ENCODE measurements around the gene NT5M.

NT5M gene

GRCh38 chr17:17355426-17355825 lies 52.3 kb downstream of the NT5M start:
- DNase-seq = peak in 1 of 2 experiments; percentile 31

GRCh38 chr17:17356149-17356930 lies 53.2 kb downstream of the NT5M start:
- DNase-seq = peak; percentile 17 to 73

- DNase-seq = no peak
Measured at GRCh38 chr17:17356931-17357270, 53.7 kb downstream of the NT5M start.

DNA sequence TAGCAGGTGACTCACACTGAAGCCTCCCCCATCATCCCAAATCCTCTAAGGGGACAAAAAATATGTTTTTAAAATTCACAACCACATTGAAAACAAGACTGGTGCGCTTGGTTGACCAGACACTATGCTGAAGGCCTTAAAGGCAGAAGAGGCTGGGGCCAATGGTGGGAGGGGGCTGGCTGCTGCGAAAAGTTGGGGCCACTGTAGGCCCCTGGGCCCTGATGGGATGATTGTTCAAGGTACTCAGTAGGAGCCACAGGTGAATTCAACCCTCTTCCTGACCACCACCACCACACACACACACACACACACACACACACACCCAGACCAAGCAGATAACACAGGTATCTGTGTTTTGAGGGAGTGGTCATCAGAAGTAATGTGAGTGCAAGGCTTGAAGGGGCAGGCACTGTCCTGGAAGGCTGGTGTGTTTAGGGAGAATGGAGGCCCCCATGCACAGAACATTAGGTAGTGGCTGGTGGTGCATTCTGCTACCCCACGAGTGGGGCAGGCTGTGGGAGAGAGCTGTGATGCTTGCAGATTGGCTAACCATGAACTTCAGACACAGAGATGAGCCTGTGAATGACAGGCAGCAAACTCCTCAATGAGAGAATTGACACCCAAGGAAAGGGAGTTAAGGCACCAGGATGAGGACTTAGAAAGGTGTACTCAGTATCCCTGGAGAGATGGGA lies 55.0 kb downstream of the NT5M start:
- no peak for DNase-seq

GRCh38 chr17:17358866-17359265 lies 55.7 kb downstream of the NT5M start:
- no peak for DNase-seq

GRCh38 chr17:17359271-17359670 lies 56.1 kb downstream of the NT5M start:
- no peak for DNase-seq

GRCh38 chr17:17360087-17360730 lies 57.0 kb downstream of the NT5M start:
- DNase-seq = no peak

GRCh38 chr17:17361543-17361866 lies 58.3 kb downstream of the NT5M start:
- no peak for DNase-seq

DNA sequence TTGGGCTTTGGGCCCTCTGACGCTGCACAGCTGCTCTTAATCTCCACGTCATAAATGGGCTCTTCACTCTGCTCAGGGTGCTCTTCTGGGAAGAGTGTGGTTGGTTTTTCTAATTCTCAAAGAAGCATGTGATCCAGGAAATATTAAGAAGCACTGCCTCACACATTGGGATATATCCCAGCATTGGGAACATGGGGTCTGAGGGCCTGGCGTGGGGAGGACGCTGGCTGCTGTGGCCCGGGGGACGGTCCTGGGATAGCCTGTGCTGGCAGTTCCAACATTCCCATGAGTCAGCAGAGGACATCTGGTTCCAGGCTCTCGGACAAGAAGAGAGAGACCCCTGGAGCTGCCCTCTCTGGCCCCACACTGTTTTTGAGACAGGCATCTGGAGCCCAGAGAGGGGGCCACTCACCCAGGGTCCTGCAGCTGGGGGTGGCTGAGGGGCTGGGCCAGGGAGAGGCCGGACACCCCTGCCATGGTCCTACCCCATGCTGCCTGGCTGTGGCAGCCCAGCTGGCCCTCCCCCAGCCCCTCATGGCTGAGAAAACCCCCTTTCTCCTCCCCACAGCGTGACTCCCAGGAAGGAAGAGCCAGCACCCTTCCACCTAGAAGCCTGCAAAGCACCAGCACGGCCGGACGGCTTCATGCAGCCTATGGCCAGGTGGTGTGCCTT lies 58.8 kb downstream of the NT5M start:
- no peak for DNase-seq

GRCh38 chr17:17362540-17362930 lies 59.4 kb downstream of the NT5M start:
- no peak for DNase-seq

DNA sequence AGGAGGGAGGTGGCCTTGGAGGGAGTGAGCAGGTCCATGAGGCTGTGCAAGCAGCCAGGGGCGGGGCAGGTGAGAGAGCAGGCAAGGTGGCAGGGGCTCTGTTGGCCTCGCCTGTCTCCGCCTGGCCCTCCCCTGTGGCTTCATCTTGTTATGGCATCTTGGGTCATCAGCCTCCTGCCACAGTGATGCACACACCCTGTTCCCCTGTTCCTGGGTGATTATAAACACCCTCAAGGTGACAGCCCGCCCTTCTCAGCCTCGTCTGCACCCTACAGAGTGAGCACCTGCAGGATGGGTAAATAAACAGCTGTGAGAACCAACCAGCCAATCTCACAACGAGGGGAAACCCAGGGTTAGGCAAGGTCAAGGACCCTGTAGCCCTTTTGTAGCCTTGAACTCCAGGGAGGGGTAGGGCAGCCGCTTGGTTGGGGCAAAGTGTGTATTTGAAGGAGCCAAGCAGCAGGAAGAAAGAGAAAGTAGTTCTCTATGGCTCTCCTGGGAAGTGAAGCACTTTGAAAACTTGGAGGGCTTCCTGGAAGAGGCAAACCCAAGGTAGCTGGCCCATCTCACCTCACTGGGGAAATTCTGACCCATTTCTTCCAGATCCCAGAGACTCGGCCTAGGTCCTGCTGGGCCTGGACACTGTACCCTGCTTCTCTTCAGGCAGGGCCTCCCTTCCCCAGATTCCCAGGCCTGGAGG lies 60.6 kb downstream of the NT5M start:
- no peak for DNase-seq

DNA sequence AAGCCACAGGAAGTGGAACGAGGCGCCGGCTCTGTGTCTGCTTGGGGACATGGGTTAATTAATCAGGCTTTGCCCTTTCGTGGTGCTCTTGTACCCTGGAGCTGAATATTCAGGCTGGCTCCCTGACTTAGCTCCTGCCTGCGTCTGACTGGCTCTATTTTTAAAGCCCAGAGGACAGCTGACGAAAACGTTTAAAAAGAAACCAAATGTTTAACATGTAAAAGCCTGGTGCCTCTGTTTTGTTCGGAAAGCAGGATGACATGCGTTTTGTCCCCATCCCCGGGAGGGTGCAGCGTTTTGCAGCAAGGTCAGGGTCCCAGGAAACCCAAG lies 61.1 kb downstream of the NT5M start:
- DNase-seq = no peak

DNA sequence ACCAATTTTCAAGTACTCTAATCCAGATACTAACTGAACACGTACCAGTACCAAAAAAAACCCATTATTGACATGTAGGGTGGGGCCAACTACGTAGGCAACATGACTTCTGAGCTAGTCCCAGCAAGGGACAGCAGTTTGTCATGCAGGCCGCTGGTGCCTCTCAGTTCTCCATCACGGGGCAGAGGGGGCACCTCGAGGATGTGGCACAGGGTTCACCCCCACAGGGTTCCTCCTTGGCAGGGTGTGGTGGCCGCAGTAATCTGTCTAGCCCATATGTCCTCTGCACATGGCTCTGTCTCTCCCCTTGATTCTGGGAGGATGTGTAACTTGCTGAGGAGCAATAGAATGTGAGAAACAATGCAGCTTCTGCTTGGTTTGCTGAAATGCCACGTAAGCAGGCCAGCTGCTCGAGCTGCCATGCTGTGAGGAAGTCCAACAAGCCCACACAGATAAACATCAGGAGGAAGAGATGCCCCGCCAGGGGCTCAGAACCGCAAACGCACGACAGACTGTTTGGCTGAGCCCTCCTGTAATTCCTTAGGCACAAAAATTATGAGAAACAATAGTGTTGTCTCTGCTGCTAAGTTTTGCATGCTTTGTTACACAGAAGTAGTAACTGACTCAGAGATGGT lies 62.4 kb downstream of the NT5M start:
- DNase-seq = no peak

DNA sequence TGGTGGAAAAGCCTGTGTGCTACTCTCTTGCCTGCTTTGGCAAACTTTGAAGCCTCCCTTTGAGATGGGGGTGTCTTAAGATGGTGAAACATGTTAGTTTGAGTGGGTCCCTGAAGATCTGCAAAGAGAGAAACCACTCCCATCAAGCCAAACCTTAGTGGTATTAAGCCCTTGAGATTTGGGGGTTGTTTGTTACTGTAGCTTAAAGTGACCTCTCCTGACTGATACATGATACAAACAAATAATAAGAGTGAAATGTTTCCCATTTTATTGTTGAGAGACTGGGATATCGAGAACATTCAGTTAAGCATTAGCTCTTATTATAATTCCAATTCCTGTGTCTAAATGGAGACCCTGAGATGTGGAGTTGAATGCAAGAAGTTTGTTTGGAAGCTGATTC lies 63.1 kb downstream of the NT5M start:
- no peak for DNase-seq

DNA sequence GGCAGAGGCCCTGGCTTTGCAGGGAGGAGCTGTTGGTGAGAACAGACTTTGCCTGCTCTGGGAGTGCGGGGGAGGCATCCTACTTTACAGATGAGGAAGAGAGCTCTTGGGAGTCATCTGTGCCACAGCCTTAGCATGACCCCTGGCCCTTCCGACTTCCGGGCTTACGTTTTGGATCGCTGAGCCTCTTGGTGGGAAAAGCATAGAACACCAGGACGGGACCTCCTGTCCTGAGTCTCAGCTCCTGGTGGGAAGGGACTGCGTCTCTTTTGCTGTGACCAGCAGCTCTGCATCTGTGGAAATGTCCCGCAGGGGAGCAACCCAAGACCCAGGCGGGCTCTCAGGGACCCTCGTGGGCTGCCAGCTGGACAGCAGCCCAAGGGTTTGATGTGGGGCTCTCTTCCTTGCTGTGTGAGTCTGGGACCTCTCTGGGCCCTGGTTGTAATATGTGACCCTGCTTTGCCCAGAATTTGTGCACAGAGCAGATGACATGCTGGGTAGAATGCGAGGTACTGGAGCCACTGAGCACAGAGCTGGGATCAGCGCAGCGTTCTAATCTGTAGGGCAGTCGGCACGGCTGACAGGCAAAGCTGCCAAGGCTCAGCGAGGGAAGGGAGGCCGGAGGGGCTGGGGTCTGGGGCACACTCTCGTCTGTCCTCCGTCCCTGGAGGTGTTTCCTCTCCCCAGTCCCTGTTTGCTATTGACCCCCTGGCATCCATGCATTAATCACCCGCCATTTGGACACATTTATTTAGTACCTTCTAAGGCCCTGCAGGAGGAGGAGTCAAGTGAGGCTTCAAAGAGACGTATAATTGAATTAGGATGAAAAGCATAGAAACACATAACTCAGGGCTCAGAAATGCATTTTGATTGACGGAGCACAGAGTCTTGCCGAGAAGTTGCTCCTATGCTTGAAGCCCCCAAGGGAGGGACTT lies 64.0 kb downstream of the NT5M start:
- DNase-seq = no peak

DNA sequence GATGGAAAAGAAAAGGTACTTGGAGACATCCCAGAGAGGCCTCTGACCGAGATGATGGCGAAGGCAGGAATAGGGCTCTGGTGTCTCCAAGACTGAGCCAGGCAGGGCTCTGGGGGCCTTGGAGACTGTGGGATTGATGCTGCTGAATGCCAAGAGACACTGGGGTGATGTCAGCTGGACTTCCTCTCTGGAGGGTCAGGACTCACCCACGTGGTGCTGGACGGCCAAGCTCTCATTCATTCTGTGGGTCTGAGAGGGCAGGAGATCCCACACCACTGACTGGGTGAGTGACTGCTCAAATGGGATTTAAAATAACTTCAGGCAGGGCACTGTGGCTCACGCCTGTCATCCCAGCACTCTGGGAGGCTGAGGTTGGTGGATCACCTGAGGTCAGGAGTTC lies 64.8 kb downstream of the NT5M start:
- no peak for DNase-seq

- DNase-seq = no peak
Measured at GRCh38 chr17:17370711-17371110, 67.5 kb downstream of the NT5M start.

DNA sequence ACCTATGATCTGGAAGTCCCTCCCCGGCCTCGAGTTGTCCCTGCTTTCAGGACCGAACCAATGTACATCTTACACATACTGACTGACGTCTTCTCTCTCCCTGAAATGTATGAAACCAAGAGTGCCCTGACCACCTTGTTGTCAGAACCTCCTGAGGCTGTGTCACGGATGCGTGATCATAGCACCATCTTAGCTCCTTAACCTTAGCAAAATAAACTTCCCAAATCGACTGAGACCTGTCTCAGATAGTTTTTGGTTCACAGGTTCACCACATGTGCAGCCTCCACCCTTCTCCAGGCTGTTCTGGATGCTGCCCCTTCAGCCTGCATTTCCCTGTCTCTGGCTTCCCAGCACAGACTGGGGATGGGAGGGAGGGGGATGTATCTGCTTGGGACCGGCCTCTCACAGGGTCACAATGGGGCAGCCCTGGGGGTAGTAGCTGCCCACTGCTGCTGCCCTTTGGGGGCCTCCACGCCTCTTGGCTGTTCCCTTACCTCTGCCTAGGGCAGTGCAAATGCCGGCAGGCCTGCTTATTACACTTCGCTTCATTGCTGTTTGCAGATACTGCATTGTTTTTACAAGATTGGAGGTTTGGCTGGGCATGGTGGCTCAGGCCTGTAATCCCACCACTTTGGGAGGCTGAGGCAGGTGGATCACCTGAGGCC lies 69.8 kb downstream of the NT5M start:
- no peak for DNase-seq

DNA sequence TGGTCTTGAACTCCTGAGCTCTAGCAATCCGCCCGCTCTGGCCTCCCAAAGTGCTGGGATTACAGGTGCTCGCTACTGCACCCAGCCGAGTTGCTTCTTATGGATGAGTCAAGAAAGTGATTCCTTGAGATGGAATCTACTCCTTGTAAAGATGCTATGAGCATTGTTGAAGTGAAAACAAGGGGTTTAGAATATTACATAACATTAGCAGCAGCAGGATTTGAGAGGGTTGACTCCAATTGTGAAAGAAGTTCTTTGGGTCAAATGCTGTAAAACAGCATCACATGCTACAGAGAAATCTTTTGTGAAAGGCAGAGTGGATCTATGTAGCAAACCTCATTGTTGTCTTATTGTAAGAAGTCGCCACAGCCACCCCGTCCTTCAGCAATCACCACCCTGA lies 72.7 kb downstream of the NT5M start:
- DNase-seq = no peak

DNA sequence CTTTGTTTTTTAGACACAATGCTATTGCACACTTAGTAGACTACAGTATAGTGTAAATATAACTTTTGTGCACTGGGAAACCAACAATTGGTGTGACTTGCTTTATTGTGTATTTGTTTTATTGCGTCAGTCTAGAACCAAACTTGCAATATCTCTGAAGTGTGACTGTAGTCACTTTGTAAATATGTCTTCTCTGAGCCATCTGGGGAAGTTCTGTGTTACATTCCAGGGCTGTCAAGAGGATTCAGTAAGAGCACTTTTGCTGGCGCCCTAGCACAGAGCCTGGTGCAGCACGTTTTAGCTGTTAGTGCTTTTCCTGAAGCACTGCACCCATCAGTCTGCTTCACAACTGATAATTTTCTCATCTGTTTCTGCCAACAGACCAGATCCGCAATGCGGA lies 73.2 kb downstream of the NT5M start:
- no peak for DNase-seq

Measured in NCI-H526 (cell line).